Body of pancreas (tissue), 4 donors: Measurements from ENCODE around the gene BCL6. TPM values are rescaled to one million over a fixed set of nuclear protein-coding genes. Genes with fewer than 3 reads are reported as not detected.

Source experiments
- ATAC-seq: fragments of 150-250 bp; one replicate; pipeline ENCODE4 v1.9.1; 2016
- DNase-seq, 4 donors: peaks; one replicate each; pipeline ENCODE4 v3.0.0-alpha.2; 2019
- H3K27ac ChIP-seq, 4 donors: fragments of 200-600 bp; sonication (generic); 1 replicate in 3 of 4; 2 replicates in 1 of 4; pipeline versions ENCODE4 v1.5.1 to v1.6.1; 2016 to 2019; ENCODE audit warnings: mild to moderate bottlenecking in 1 of 4, mixed read lengths in 1 of 4, moderate library complexity in 1 of 4
- H3K27me3 ChIP-seq, 2 donors: fragments of 200-600 bp; sonication (generic); one replicate each; pipeline ENCODE4 v1.6.0; 2016; ENCODE audit warnings: mild to moderate bottlenecking in 1 of 2
- H3K36me3 ChIP-seq, 2 donors: fragments of 200-600 bp; sonication (generic); replicated peaks in 1 of 2; 2 replicates each; pipeline ENCODE4 v1.5.1; 2016; ENCODE audit warnings: low read depth in 2 of 2; ENCODE audit not compliant: insufficient read depth in 1 of 2
- H3K4me1 ChIP-seq: fragments of 200-600 bp; sonication (generic); one replicate; pipeline ENCODE4 v1.6.0; 2016
- H3K4me3 ChIP-seq, 2 donors: fragments of 200-600 bp; sonication (generic); 1 replicate in 1 of 2; 2 replicates in 1 of 2; pipeline ENCODE4 v1.5.1; 2016 to 2019
- H3K9me3 ChIP-seq, 3 donors: fragments of 200-600 bp; sonication (generic); 1 replicate in 2 of 3; 2 replicates in 1 of 3; pipeline ENCODE4 v1.5.1; 2016
- CTCF ChIP-seq, 7 experiments: fragments of 450-650 bp in 4 of 7; fragments of 200-600 bp in 3 of 7; sonication (generic) in 3 of 7; IDR thresholded peaks; one replicate each; pipeline ENCODE4 v1.5.1; 2016 to 2019; ENCODE audit warnings: antibody characterized with exemption in 7 of 7
- POLR2A ChIP-seq, 3 donors: fragments of 450-650 bp; IDR thresholded peaks; one replicate each; pipeline ENCODE4 v1.6.1; 2016; ENCODE audit warnings: antibody characterized with exemption in 3 of 3, mild to moderate bottlenecking in 2 of 3
- WGBS, 2 donors: methylation state at CpG; one replicate each; pipeline ENCODE4 v1.1.5; 2017; 5-methylcytosine and 5-hydroxymethylcytosine counted together
- intact Hi-C: fragments of 100-400 bp; cut with DNase I; formaldehyde crosslinking; loops from one replicate; pipeline ENCODE4 v1.15.1; 2023
- total RNA-seq, 2 donors: library from RNA; depleted of rRNA; stranded (reverse); fragments of >200 nt; gene quantifications; one replicate each; pipeline ENCODE4 v1.1.0, GENCODE V29; 2016

BCL6 gene
- total RNA-seq, 2 donors from 2014 or later = 45.7 to 53.4 TPM

DNA sequence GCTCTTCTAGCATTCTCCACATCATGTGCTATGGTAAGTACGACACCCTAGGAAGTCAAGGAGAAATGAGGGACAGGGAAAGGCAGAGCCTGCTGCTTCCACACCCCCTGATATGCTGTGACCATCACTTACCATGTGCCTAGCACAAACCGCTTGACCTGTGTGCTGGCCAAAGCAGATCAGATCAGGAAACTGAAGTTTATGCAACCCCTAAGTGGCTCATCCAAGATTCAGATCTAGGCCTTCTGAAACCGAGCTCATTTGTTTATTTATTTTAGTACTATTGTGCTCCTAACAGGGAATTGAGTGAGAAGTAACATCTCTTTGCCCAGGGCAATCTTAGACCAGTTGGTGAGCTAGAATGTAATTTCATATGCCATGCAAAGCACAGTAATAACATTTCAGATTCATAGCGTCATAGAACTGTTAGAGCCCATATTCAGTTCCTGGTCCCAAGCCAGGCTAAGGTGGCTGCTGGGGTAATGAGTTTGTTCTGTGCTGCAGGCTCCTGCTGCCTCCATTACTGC lies 42.7 kb downstream of the BCL6 start, which contains the start of gene RTP2:
Gene RTP2, minus strand, starts transcription at position 51 of the 527 bp plus-strand sequence. CDS start 429 bp downstream, outside the sequence.
- no peak for DNase-seq
- TF ChIP-seq POLR2A (IDR thresholded peaks at IDR 0.05) (no peak), CTCF (IDR thresholded peaks at IDR 0.05) (no peak)
- WGBS, 2 donors = 51 to 55% methylated on average over 4 of the region's 4 CpGs

GRCh38 chr3:187700249-187700648 lies 45.0 kb downstream of the BCL6 start:
- ATAC-seq = no peak
- no peaks in the 10 kb centered on the region for H3K36me3 ChIP-seq
- 83 to 94% methylated on average over 1 to 2 of the region's 2 CpGs for whole genome bisulfite sequencing, 2 donors
- H3K9me3 ChIP-seq = no peaks in the 10 kb centered on the region
- no peak for DNase-seq
- no peak overlapping the region for H3K4me3 ChIP-seq
- H3K4me1 ChIP-seq = no peaks in the 10 kb centered on the region
- H3K27ac ChIP-seq = no peak overlapping the region
- TF ChIP-seq POLR2A (IDR thresholded peaks at IDR 0.05) = no peak
- no peak for TF ChIP-seq CTCF (IDR thresholded peaks at IDR 0.05)
- no peaks in the 10 kb centered on the region for H3K27me3 ChIP-seq
- intact Hi-C loops = no loop called here

More for the DNA sequence above, 42.7 kb downstream of the BCL6 start, which contains the start of gene RTP2:
- Histone ChIP-seq H3K4me1 (no peaks in the 10 kb centered on the region), H3K27ac (no peak within 1 kb of the TSS), H3K27me3 (no peaks in the 10 kb centered on the region), H3K4me3 (no peak within 1 kb of the TSS), H3K9me3 (no peaks in the 10 kb centered on the region), H3K36me3 (no peaks in the 10 kb centered on the region)
- intact Hi-C loops = no loop called here
- peak; percentile 12 for ATAC-seq

DNA sequence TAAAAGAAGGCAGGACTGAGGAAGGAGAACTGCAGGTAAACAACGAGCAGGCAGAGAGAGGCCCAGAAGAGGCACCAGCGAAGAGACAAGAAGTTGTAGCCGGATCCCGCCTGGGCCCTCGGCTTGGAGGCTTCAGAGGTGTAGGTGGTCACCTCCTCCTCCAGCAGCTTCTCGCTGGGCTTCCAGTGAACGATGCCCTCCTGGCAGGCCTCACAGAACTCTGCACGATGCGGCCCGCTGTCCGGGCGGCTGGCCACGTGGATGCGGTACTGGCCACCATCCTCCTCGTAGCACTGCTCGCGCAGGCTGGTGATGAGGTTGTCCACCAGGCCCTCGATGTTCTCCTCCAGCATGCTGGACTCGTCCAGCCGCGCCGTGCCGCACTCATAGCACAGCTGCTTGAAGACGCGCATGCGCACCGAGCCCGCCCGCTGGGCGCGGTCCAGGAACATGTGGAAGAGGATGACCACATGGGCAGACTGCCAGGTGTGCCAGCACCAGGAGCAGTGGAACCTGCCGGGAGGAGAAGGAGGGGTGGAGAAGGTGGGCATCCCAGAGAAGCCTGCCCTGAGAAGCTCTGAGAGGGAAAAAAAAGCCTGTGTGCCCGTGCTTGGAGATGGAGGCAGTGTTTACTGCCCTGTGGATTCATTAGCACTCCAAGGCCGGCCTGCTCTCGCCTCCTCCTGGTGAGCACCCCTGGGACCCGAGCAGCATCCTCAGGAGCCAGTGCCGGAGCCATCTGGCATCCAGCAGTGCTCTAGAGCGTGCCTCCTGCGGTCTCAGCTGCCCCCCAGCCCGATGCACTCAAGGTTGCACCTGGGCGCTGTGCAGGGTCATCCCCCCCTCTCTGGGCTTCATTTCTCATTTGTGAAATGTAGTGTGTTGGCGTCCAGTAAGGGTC lies 46.5 kb downstream of the BCL6 start:
- ATAC-seq (no peak), DNase-seq (no peak)
- intact Hi-C loops = no loop called here
- Histone ChIP-seq H3K4me1 (no peaks in the 10 kb centered on the region), H3K27me3 (no peaks in the 10 kb centered on the region), H3K4me3 (no peak overlapping the region), H3K27ac (no peak overlapping the region), H3K36me3 (no peaks in the 10 kb centered on the region), H3K9me3 (no peaks in the 10 kb centered on the region)
- WGBS, 2 donors = 83 to 86% methylated on average over 33 to 34 of the region's 42 CpGs
- TF ChIP-seq CTCF (IDR thresholded peaks at IDR 0.05) (no peak), POLR2A (IDR thresholded peaks at IDR 0.05) (no peak)

DNA sequence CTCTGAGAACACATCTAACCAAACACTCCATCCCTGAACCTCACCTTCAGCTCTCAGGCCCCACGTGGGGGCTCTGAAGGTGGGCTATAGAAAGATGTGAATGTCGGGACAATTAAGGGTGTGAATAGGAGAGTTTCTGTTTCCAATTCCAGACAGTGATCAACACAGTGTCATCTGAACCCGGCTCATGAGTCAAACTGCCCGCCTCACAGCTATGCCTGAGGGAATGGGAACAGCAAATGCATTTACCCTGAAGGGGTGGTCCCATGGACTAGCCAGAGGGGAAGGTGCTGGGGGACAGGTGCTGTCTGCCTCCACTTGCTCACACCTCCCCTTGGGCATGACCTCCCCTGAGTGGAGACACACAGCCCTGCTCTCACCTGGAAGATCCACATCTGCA lies 49.2 kb downstream of the BCL6 start:
- Histone ChIP-seq H3K9me3 (no peaks in the 10 kb centered on the region), H3K36me3 (no peaks in the 10 kb centered on the region), H3K4me3 (no peak overlapping the region), H3K27me3 (no peaks in the 10 kb centered on the region), H3K27ac (no peak overlapping the region), H3K4me1 (no peaks in the 10 kb centered on the region)
- intact Hi-C loops = no loop called here
- ATAC-seq (no peak), DNase-seq (no peak)
- 30 to 40% methylated on average over 4 of the region's 4 CpGs for WGBS, 2 donors
- TF ChIP-seq CTCF (IDR thresholded peaks at IDR 0.05) (no peak), POLR2A (IDR thresholded peaks at IDR 0.05) (no peak)
